ENCODE results near the gene PDS5B.
A peak's percentile ranks its signal among the peaks of the same experiment; 100 is the strongest.
"Not testable (repeated sequence)": the region's sequence is repeated elsewhere in the genome, so short reads cannot be mapped to it uniquely, and the experiment has no call there.

Gene PDS5B

GRCh38 chr13:32660227-32660626 lies 74.0 kb downstream of the PDS5B start:
- no peak for DNase-seq

- no peak for DNase-seq
Measured at GRCh38 chr13:32661685-32662084, 75.4 kb downstream of the PDS5B start.

DNA sequence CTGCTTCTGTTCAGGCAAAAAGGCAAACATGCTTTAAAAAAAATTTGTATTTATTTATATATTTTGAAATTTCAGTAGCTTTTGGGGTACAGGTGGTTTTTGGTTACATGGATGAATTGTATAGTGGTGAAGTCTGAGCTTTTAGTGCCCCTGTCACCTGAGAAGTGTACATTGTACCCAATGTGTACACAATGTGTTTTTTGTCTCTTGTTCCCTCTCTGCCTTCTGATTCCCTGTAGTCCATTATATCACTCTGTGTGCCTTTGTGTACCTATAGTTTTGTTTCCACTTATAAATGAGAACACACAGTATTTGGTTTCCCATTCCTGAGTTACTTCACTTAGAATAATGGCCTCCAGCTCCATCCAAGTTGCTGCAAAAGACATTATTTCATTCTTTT lies 77.4 kb downstream of the PDS5B start:
- DNase-seq, result no peak

GRCh38 chr13:32666990-32667571 lies 80.8 kb downstream of the PDS5B start:
- DNase-seq, result no peak

DNA sequence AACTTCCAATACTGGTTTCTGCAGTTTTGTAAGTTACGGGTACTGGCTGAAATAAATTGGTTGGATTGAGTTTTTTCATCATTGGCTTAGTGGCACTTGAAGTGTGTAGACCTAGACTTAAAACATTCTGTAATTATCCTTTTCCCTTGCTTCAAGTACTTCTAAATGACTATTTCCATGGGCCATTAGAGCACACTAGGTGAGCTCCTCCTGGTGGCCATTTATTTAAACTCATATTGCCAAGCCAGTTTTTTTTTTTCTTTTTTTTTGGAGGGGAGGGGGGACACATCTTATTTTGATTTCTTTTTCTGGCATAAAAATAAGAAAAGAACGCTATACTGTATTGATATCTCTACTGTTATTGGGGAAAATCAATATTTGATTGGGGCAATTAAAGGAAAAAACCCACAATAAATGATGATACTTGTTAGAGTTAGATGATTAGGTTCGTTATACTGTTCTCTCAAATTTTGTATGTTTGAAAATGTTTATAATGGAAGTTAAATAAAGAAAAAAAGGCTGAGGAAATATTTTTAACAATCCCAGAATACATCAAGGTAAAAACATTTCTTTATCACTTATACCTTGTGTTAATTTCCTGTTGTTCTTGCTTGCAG lies 82.9 kb downstream of the PDS5B start:
- DNase-seq, result peak; percentile 32

GRCh38 chr13:32674503-32674902 lies 88.3 kb downstream of the PDS5B start:
- no peak for DNase-seq

- DNase-seq, result no peak
Measured at GRCh38 chr13:32676242-32676641, 90.0 kb downstream of the PDS5B start.

GRCh38 chr13:32682130-32682529 lies 95.9 kb downstream of the PDS5B start:
- no peak for DNase-seq

DNA sequence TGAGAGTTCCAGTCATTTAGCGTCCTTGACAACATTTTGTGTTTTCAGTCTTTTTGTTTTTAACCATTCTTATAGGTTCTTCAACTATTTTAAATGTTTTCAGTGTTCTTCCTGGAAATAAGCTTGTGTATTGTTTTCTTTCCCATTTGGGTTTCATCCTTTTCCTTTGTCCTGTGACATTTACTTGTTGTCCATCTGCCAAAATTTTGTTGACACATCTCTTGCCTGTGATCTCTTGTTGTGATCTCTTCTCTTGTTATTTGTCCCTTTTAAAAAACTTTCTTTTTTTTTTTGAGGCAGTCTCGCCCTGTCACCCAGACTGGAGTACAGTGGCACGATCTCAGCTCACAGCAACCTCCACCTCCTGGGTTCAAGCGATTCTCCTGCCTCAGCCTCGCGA lies 96.5 kb downstream of the PDS5B start:
- no peak for DNase-seq

GRCh38 chr13:32687275-32687674 lies 101.0 kb downstream of the PDS5B start:
- no peak for DNase-seq

GRCh38 chr13:32695602-32696250 lies 109.5 kb downstream of the PDS5B start:
- DNase-seq, result no peak

GRCh38 chr13:32707471-32707870 lies 121.2 kb downstream of the PDS5B start:
- no peak for DNase-seq

GRCh38 chr13:32713397-32713796 lies 127.1 kb downstream of the PDS5B start:
- DNase-seq, result no peak

DNA sequence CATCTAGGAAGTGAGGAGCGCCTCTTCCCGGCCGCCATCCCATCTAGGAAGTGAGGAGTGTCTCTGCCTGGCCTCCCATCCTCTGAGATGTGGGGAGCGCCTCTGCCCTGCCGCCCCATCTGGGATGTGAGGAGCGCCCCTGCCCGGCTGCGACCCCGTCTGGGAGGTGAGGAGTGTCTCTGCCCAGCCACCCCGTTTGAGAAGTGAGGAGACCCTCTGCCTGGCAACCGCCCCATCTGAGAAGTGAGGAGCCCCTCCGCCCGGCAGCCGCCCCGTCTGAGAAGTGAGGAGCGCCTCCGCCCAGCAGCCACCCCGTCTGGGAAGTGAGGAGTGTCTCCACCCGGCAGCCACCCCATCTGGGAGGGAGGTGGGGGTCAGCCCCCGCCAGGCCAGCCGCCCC lies 129.9 kb downstream of the PDS5B start:
- not testable (repeated sequence) for DNase-seq

- DNase-seq, result no peak
Measured at GRCh38 chr13:32720026-32720425, 133.8 kb downstream of the PDS5B start.

DNA sequence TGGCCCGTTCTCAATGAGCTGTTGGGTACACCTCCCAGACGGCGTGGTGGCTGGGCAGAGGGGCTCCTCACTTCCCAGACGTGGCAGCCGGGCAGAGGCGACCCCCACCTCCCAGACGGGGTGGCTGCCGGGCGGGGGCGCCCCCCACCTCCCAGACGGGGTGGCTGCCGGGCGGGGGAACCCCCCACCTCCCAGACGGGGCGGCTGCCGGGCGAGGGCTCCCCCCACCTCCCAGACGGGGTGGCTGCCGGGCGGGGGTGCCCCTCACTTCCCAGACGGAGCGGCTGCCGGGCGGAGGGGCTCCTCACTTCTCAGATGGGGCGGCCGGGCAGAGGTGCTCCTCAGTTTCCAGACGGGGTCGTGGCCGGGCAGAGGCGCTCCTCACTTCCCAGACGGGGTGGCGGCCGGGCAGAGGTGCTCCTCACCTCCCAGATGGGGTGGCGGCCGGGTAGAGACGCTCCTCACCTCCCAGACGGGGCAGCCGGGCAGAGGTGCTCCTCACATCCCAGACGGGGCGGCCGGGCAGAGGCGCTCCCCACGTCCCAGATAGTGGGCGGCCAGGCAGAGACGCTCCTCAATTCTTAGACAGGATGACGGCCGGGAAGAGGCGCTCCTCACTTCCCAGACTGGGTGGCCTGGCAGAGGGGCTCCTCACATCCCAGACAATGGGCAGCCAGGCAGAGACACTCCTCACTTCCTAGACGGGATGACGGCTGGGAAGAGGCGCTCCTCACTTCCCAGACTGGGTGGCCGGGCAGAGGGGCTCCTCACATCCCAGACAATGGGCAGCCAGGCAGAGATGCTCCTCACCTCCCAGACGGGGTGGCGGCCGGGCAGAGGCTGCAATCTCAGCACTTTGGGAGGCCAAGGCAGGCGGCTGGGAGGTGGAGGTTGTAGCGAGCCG lies 135.1 kb downstream of the PDS5B start:
- DNase-seq, result not testable (repeated sequence)

DNA sequence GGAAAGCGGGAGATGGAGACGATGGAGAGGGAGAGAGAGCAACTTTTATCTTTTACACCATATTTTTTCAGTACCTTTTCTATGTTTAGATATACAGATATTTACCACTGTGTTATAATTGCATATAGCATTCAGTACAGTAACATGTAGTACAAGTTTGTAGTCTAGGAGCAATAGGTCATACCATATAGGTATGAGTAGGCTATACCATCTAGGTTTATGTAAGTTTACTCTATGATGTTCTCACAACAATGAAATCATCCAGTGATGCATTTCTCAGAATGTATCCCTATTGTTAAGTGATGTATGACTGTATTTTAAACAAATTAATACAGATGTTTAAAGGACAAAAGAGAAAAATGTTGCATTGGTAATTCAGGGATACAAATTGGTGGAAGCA lies 136.1 kb downstream of the PDS5B start:
- DNase-seq, result no peak

- DNase-seq, result no peak
Measured at GRCh38 chr13:32723987-32724386, 137.7 kb downstream of the PDS5B start.

GRCh38 chr13:32726374-32727037 lies 140.3 kb downstream of the PDS5B start:
- DNase-seq, result no peak

GRCh38 chr13:32728327-32728726 lies 142.1 kb downstream of the PDS5B start:
- DNase-seq, result no peak

GRCh38 chr13:32729097-32729496 lies 142.8 kb downstream of the PDS5B start:
- not testable (repeated sequence) for DNase-seq

GRCh38 chr13:32731074-32731473 lies 144.8 kb downstream of the PDS5B start:
- no peak for DNase-seq

DNA sequence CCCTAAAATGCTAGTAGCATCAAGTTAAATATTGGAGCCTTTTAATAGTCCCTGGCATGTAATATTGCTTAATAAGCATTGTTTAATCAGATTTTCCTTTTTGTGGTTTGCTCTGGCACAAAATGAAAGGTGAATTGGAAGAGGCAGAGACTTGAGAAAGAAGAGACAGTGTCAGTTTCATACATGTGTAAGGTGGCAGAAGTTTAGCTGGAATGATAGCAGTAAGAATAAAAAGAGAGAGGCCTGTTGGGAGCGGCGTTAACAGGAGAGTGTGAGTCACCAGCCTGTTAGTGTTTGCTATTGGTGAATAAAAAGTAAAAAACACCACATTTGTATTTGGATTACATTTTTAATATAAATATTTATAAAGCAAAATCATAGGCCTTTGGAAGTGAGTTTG lies 145.3 kb downstream of the PDS5B start:
- DNase-seq, result no peak
